Measurements from ENCODE around the gene EHF.

DNA sequence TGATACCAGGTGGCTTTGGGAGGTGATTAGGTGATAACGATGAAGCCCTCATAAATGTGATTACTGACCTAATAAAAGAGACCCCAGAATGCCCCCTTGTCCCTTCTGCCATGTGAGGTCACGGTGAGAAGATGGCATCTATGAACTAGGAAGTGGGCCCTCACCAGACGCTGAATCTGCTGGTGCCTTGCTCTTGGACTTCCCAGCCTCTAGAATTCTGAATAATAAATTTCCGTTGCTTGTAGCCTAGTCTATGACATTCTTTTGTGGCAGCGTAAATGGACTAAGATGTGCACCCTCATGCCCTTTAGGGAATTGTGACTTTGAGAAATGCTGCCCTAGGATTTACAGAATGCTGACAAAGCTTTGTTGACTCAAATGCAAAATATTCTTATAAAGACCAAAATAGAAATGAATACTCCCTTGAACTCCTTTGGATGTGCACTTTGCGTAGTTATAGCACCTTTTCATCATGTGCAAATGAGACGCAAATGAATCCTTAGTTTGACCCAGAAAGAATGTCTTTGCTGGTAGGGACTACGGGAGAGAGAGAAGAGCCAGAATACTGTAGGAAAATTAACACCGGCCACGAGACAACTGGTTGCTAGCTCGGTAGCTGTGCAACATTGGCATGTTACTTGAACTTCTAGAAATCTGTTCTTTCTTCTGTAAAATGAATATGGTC, 24.8 kb upstream of the EHF start:
- TF ChIP-seq EZH2 (IDR thresholded peaks at IDR 0.05): no peak
- no peak for TF ChIP-seq POLR2AphosphoS5 (IDR thresholded peaks at IDR 0.05; ENCODE audit: borderline replicate concordance, low read depth, low read length)

All from SK-N-MC (cell line).